ENCODE data around the gene KRTAP4-2.
"Not testable (repeated sequence)": the region's sequence is repeated elsewhere in the genome, so short reads cannot be mapped to it uniquely, and the experiment has no call there.

The KRTAP4-2 gene

DNA sequence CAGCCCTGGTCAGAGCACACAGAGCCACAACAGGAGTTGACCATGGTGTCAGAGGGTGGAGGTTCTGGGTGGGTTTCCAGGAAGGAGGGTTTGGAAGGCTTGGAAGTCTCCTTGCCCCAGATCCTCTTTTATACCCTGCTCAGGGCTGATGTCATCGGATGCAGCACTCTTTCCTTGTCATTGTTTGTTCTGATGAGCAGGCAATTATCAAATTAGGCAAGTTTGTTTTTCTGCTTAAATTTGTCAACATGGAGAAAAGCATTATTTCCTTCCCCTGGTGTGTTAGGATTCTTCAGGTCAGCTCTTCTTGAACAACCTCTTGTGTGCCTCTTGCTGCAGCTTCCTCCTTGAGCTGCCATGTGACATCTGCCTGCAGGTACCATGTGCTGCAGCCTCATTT is 17.4 kb downstream of the KRTAP4-2 start, which contains the start of gene KRTAP4-4:
TSS of gene KRTAP4-4 (minus strand) at position 101 of the 400 bp plus-strand sequence. CDS start at position 44, 57 bp downstream.
- DNase-seq (ENCODE audit: low spot score): no peak

- not testable (repeated sequence) for DNase-seq (ENCODE audit: low spot score)
Measured at GRCh38 chr17:41160190-41160589, 17.8 kb downstream of the KRTAP4-2 start.

- DNase-seq (ENCODE audit: low spot score): no peak
Measured at GRCh38 chr17:41153856-41154255, 24.2 kb downstream of the KRTAP4-2 start.

DNA sequence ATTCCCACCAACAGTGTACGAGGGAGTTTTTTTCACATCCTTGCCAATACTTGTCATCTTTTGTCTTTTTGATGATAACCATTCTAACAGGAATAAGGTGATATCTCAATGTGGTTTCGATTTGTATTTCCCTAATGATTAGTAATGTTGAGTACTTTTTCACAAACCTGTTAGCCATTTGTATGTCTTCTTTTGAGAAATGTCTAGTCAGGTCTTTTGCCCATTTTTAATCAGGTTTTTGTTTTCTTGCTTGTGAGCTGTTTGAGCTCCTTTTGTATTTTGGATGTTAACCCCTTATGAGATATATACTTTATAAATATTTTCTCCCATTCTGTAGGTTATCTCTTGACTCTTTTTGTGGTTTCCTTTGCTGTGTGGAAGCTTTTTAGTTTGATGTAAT is 26.5 kb downstream of the KRTAP4-2 start:
- DNase-seq (ENCODE audit: low spot score): no peak

DNA sequence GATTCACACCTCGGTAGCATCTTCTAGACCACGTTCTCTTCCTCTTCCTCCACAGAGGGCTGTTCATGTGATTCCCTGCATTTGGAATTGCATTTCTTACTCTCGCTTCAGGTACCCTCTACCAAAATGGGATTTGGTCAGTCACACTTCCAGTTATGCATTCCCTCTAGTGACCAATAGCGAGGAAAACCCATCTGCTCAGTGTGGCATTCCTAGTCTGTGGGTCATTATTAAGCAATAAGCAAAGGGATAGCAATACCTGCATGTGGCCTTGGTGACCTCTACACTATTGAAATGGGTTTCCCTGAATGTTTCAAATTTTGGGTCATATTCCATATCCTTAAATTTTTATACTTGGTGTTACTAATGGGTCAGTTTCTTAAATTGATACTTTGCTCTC is 28.0 kb downstream of the KRTAP4-2 start:
- DNase-seq (ENCODE audit: low spot score): no peak

GRCh38 chr17:41149652-41149985 is 28.4 kb downstream of the KRTAP4-2 start, which contains the start of gene KRTAP4-5:
Gene KRTAP4-5 (minus strand): TSS chr17:41149825. CDS start chr17:41149767, 58 bp downstream.
- DNase-seq (ENCODE audit: low spot score): no peak

DNA sequence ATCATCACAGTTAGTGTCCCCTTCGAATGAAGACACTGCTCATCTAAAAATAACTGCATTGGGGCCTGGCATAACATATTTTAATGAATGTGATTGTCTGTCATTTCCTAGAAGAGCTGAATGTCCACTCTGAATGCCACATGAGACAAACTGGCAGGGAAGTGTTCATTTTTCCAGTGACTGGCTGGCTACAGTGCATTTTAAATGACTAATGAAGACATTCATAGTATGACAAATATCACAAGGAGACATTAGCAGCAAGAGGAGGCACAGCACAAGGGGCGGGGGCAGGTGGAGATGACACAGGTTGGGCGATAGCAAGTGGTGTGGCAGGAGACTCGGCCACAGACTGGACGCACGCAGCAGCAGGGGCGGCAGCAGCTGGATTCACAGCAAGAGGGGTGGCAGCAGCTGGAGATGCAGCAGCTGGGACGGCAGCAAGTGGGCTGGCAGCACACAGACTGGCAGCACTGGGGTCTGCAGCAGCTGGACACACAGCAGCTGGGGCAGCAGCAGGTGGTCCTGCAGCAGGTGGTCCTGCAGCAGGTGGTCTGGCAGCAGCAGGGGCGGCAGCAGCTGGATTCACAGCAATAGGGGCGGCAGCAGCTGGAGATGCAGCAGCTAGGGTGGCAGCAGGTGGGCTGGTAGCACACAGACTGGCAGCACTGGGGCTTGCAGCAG is 28.9 kb downstream of the KRTAP4-2 start:
- not testable (repeated sequence) for DNase-seq (ENCODE audit: low spot score)

GRCh38 chr17:41147531-41148204 is 30.4 kb downstream of the KRTAP4-2 start:
- DNase-seq (ENCODE audit: low spot score): no peak

GRCh38 chr17:41145261-41145660 is 32.8 kb downstream of the KRTAP4-2 start:
- no peak for DNase-seq (ENCODE audit: low spot score)

DNA sequence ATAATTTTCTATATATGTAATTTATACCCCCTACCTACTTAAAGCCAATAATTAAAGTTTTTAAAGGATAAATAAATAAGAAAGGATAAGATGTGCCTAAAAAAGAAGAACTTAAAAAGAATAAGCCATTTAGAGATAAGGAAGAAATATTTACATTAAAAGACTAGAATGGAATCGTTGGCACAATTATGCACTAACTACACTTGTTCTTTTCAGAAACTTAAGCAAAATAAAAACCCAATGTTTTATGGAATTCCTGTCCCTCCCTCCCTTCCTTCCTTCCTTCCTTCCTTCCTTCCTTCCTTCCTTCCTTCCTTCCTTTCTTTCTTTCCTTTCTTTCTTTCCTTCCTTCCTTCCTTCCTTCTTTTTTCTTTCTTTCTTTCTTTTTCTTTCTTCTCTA is 33.2 kb downstream of the KRTAP4-2 start:
- no peak for DNase-seq (ENCODE audit: low spot score)

DNA sequence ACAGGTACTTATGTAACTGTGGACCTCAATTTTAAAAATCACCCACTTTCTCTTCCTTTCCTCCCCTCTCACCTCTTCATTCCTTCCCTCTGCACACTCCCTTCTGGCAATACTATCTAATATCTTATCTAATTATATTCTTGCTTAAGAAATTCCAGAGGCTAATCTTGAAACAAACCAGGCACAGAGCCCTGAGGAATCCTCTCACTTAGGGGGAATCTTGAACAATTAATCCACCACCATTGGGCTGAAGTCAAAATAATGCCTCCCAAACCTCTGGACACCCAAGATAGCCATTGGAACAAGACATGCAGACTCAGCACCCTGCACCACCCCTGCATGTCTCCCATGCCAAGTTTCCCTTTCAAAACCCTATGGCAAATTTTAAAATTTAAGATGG is 36.7 kb downstream of the KRTAP4-2 start:
- DNase-seq (ENCODE audit: low spot score): no peak

- no peak for DNase-seq (ENCODE audit: low spot score)
Measured at GRCh38 chr17:41140360-41141131, 37.5 kb downstream of the KRTAP4-2 start, which contains the start of gene KRTAP4-6. Gene KRTAP4-6 (minus strand): TSS chr17:41140544. CDS start chr17:41140487, 57 bp downstream.

DNA sequence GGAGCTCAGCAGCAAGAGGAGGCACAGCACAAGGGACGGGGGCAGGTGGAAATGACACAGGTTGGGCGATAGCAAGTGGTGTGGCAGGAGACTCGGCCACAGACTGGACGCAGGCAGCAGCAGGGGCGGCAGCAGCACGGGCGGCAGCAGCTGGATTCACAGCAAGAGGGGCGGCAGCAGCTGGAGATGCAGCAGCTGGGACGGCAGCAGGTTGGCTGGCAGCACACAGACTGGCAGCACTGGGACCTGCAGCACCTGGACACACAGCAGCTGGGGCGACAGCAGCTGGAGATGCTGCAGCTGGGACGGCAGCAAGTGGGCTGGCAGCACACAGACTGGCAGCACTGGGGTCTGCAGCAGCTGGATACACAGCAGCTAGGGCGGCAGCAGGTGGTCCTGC is 38.2 kb downstream of the KRTAP4-2 start:
- DNase-seq (ENCODE audit: low spot score): not testable (repeated sequence)

GRCh38 chr17:41133880-41134735 is 43.9 kb downstream of the KRTAP4-2 start:
- DNase-seq (ENCODE audit: low spot score): no peak

- no peak for DNase-seq (ENCODE audit: low spot score)
Measured at GRCh38 chr17:41131979-41132378, 46.0 kb downstream of the KRTAP4-2 start.

Measured in CD4-positive, alpha-beta T cell treated with Interleukin-2 at 100 ng/mL for 4 hours (primary cell).